Osteoblast (primary cell): Measurements from ENCODE around the gene AMBRA1. TPM values are rescaled to one million over a fixed set of nuclear protein-coding genes. Genes with fewer than 3 reads are reported as not detected.

Experiments used
- DNase-seq: peaks from one replicate; pipeline ENCODE4 v3.0.0; 2011; ENCODE audit warnings: low spot score, mixed read lengths; ENCODE audit not compliant: insufficient read length; ENCODE audit errors: missing footprints
- H2AFZ ChIP-seq: 2 replicates; pipeline ENCODE4 v1.6.0; 2011; ENCODE audit warnings: mild to moderate bottlenecking, low read length
- H3K27ac ChIP-seq: 2 replicates; pipeline ENCODE4 v1.5.1; 2011; ENCODE audit warnings: mild to moderate bottlenecking, low read depth, low read length, moderate library complexity
- H3K27me3 ChIP-seq: 2 replicates; pipeline ENCODE4 v1.6.0; 2012; ENCODE audit warnings: mild to moderate bottlenecking, control low read depth, inconsistent platforms, low read length, moderate library complexity; ENCODE audit not compliant: insufficient read depth
- H3K36me3 ChIP-seq: 2 replicates; pipeline ENCODE4 v1.5.1; 2011; ENCODE audit warnings: mild to moderate bottlenecking, low read length, control low read depth, moderate library complexity; ENCODE audit not compliant: insufficient read depth
- H3K4me1 ChIP-seq: 2 replicates; pipeline ENCODE4 v1.5.1; 2011; ENCODE audit warnings: mild to moderate bottlenecking, low read length, control low read depth, moderate library complexity; ENCODE audit not compliant: insufficient read depth
- H3K4me2 ChIP-seq: 2 replicates; pipeline ENCODE4 v1.6.0; 2011; ENCODE audit warnings: mild to moderate bottlenecking, low read length; ENCODE audit not compliant: insufficient read depth
- H3K4me3 ChIP-seq: fragments of 200-600 bp; sonication (generic); 3 replicates; pipeline ENCODE4 v1.5.1; 2012; ENCODE audit warnings: mild to moderate bottlenecking, low read length, inconsistent platforms; ENCODE audit not compliant: insufficient read depth
- H3K79me2 ChIP-seq: 2 replicates; pipeline ENCODE4 v1.6.0; 2012; ENCODE audit warnings: mild to moderate bottlenecking, low read length, control low read depth, inconsistent platforms; ENCODE audit not compliant: insufficient read depth
- H3K9me3 ChIP-seq: 2 replicates; pipeline ENCODE4 v1.5.1; 2011; ENCODE audit warnings: low read depth, low read length, control low read depth
- H4K20me1 ChIP-seq: 2 replicates; pipeline ENCODE4 v1.6.0; 2012; ENCODE audit warnings: mild to moderate bottlenecking, low read length, control low read depth; ENCODE audit not compliant: insufficient read depth
- CTCF ChIP-seq: IDR thresholded peaks from 2 replicates; pipeline ENCODE4 v1.5.1; 2011; ENCODE audit warnings: mild to moderate bottlenecking, low read depth, low read length, moderate library complexity; ENCODE audit errors: extremely low read depth
- total RNA-seq: library from RNA; depleted of rRNA; stranded (reverse); fragments of >200 nt; gene quantifications from 2 replicates; pipeline ENCODE4 v1.2.3, GENCODE V29; 2012

AMBRA1 gene
- total RNA-seq, 1 donor: 29.7 TPM

GRCh38 chr11:46514370-46514769 is 79.5 kb downstream of the AMBRA1 start:
- Histone ChIP-seq H3K4me2 (no peak overlapping the region), H3K4me1 (peaks cover 5% of the 10 kb centered on the region), H4K20me1 (peaks cover 28% of the 10 kb centered on the region), H3K9me3 (no peaks in the 10 kb centered on the region), H3K27me3 (no peaks in the 10 kb centered on the region), H3K79me2 (peaks cover 49% of the 10 kb centered on the region), H3K36me3 (no peaks in the 10 kb centered on the region), H3K27ac (no peak overlapping the region), H2AFZ (no peak overlapping the region), H3K4me3 (no peak overlapping the region)
- no peak for TF ChIP-seq CTCF
- no peak for DNase-seq

- Histone ChIP-seq H3K4me2 (no peak overlapping the region), H3K79me2 (peaks cover 46% of the 10 kb centered on the region), H4K20me1 (peaks cover 27% of the 10 kb centered on the region), H2AFZ (no peak overlapping the region), H3K4me1 (peaks cover 5% of the 10 kb centered on the region), H3K4me3 (no peak overlapping the region), H3K27me3 (no peaks in the 10 kb centered on the region), H3K36me3 (no peaks in the 10 kb centered on the region), H3K27ac (no peak overlapping the region), H3K9me3 (no peaks in the 10 kb centered on the region)
- no peak for TF ChIP-seq CTCF
- no peak for DNase-seq
Observed at GRCh38 chr11:46513934-46514342, 79.9 kb downstream of the AMBRA1 start.

- Histone ChIP-seq H3K27me3 (no peaks in the 10 kb centered on the region), H3K27ac (no peak overlapping the region), H3K36me3 (peaks cover 8% of the 10 kb centered on the region), H2AFZ (no peak overlapping the region), H4K20me1 (peaks cover 33% of the 10 kb centered on the region), H3K9me3 (no peaks in the 10 kb centered on the region), H3K4me2 (no peak overlapping the region), H3K4me3 (no peak overlapping the region), H3K4me1 (peaks cover 5% of the 10 kb centered on the region), H3K79me2 (peaks cover 41% of the 10 kb centered on the region)
- DNase-seq: no peak
- no peak for TF ChIP-seq CTCF
Observed at GRCh38 chr11:46512261-46512881, 81.5 kb downstream of the AMBRA1 start.

GRCh38 chr11:46511342-46511741 is 82.5 kb downstream of the AMBRA1 start:
- Histone ChIP-seq H3K4me2 (no peak overlapping the region), H3K36me3 (peaks cover 8% of the 10 kb centered on the region), H3K79me2 (peaks cover 36% of the 10 kb centered on the region), H3K4me3 (no peak overlapping the region), H3K4me1 (peaks cover 5% of the 10 kb centered on the region), H3K27ac (no peak overlapping the region), H4K20me1 (peaks cover 32% of the 10 kb centered on the region), H3K9me3 (no peaks in the 10 kb centered on the region), H3K27me3 (no peaks in the 10 kb centered on the region), H2AFZ (no peak overlapping the region)
- no peak for DNase-seq
- no peak for TF ChIP-seq CTCF
